ENCODE measurements around the gene GPHN. TPM values are rescaled to one million over a fixed set of nuclear protein-coding genes. Genes with fewer than 3 reads are reported as not detected.

Gene GPHN
- total RNA-seq, 1 donor from 2014 or later = 24.9 TPM

- no peaks in the 10 kb centered on the region for H3K9me3 Mint-ChIP-seq (ENCODE audit: low read depth)
- H3K4me3 Mint-ChIP-seq (ENCODE audit: low read depth) = no peak overlapping the region
- no peaks in the 10 kb centered on the region for H3K4me1 Mint-ChIP-seq (ENCODE audit: low read depth)
- no peak overlapping the region for H3K27ac Mint-ChIP-seq
- TF ChIP-seq, protein P1, sequence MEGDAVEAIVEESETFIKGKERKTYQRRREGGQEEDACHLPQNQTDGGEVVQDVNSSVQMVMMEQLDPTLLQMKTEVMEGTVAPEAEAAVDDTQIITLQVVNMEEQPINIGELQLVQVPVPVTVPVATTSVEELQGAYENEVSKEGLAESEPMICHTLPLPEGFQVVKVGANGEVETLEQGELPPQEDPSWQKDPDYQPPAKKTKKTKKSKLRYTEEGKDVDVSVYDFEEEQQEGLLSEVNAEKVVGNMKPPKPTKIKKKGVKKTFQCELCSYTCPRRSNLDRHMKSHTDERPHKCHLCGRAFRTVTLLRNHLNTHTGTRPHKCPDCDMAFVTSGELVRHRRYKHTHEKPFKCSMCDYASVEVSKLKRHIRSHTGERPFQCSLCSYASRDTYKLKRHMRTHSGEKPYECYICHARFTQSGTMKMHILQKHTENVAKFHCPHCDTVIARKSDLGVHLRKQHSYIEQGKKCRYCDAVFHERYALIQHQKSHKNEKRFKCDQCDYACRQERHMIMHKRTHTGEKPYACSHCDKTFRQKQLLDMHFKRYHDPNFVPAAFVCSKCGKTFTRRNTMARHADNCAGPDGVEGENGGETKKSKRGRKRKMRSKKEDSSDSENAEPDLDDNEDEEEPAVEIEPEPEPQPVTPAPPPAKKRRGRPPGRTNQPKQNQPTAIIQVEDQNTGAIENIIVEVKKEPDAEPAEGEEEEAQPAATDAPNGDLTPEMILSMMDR (IDR thresholded peaks at IDR 0.05; ENCODE audit: unreplicated experiment) = no peak
- H3K27me3 Mint-ChIP-seq = no peaks in the 10 kb centered on the region
- no peaks in the 10 kb centered on the region for H3K36me3 Mint-ChIP-seq (ENCODE audit: insufficient read depth)
- DNase-seq (ENCODE audit: low spot score, unreplicated experiment) = no peak
Measured at GRCh38 chr14:66752109-66752508, 244.2 kb downstream of the GPHN start.

- TF ChIP-seq, protein P1 (IDR thresholded peaks at IDR 0.05; ENCODE audit: unreplicated experiment) = no peak
- DNase-seq (ENCODE audit: low spot score, unreplicated experiment) = no peak
- H3K4me1 Mint-ChIP-seq (ENCODE audit: low read depth) = peaks cover 7% of the 10 kb centered on the region
Measured at GRCh38 chr14:66758031-66758613, 250.2 kb downstream of the GPHN start.

DNA sequence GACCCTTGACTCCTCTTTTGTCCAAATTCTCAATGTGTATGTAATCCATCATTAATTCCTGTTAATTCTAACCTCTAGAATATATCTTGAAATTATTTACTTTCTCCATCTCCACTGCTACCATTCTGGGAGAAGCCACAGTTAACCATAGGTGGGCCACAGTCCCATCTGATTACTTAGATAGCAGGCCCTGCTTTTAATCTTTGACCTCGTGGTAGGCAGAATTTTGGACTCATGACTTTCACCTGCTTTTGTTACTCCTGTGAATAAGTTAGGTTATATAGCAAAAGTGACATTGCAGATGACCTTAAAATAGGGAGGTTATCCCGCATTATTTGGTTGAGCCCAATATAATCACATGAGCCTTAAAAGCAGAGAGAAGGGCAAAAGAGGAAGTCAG, 264.2 kb downstream of the GPHN start:
- Mint-ChIP-seq H3K4me3 (ENCODE audit: low read depth) (no peak overlapping the region), H3K27me3 (no peaks in the 10 kb centered on the region), H3K4me1 (ENCODE audit: low read depth) (peaks cover 2% of the 10 kb centered on the region), H3K36me3 (ENCODE audit: insufficient read depth) (no peaks in the 10 kb centered on the region), H3K27ac (no peak overlapping the region), H3K9me3 (ENCODE audit: low read depth) (peaks cover 4% of the 10 kb centered on the region)
- TF ChIP-seq, protein P1 (IDR thresholded peaks at IDR 0.05; ENCODE audit: unreplicated experiment) = no peak
- no peak for DNase-seq (ENCODE audit: low spot score, unreplicated experiment)

More at GRCh38 chr14:66758031-66758613, 250.2 kb downstream of the GPHN start:
- H3K4me3 Mint-ChIP-seq (ENCODE audit: low read depth) = no peak overlapping the region
- H3K9me3 Mint-ChIP-seq (ENCODE audit: low read depth) = no peaks in the 10 kb centered on the region
- H3K36me3 Mint-ChIP-seq (ENCODE audit: insufficient read depth) = no peaks in the 10 kb centered on the region
- no peaks in the 10 kb centered on the region for H3K27me3 Mint-ChIP-seq
- H3K27ac Mint-ChIP-seq = no peak overlapping the region

- H3K9me3 Mint-ChIP-seq (ENCODE audit: low read depth) = no peaks in the 10 kb centered on the region
- TF ChIP-seq, protein P1 (IDR thresholded peaks at IDR 0.05; ENCODE audit: unreplicated experiment) = no peak
- H3K36me3 Mint-ChIP-seq (ENCODE audit: insufficient read depth) = no peaks in the 10 kb centered on the region
- H3K27ac Mint-ChIP-seq = no peak overlapping the region
- H3K4me1 Mint-ChIP-seq (ENCODE audit: low read depth) = no peaks in the 10 kb centered on the region
- H3K4me3 Mint-ChIP-seq (ENCODE audit: low read depth) = no peak overlapping the region
- DNase-seq (ENCODE audit: low spot score, unreplicated experiment) = no peak
- H3K27me3 Mint-ChIP-seq = no peaks in the 10 kb centered on the region
Measured at GRCh38 chr14:66782853-66783252, 274.9 kb downstream of the GPHN start.

GRCh38 chr14:66790101-66790500, 282.2 kb downstream of the GPHN start:
- Mint-ChIP-seq H3K9me3 (ENCODE audit: low read depth) (peaks cover 26% of the 10 kb centered on the region), H3K27ac (no peak overlapping the region), H3K4me1 (ENCODE audit: low read depth) (no peaks in the 10 kb centered on the region), H3K36me3 (ENCODE audit: insufficient read depth) (peaks cover 11% of the 10 kb centered on the region), H3K4me3 (ENCODE audit: low read depth) (no peak overlapping the region), H3K27me3 (no peaks in the 10 kb centered on the region)
- no peak for DNase-seq (ENCODE audit: low spot score, unreplicated experiment)
- TF ChIP-seq, protein P1 (IDR thresholded peaks at IDR 0.05; ENCODE audit: unreplicated experiment) = no peak

Measured in progenitor cell of endocrine pancreas (in vitro differentiated cells).